ENCODE results near the gene BCAM.

Gene BCAM

DNA sequence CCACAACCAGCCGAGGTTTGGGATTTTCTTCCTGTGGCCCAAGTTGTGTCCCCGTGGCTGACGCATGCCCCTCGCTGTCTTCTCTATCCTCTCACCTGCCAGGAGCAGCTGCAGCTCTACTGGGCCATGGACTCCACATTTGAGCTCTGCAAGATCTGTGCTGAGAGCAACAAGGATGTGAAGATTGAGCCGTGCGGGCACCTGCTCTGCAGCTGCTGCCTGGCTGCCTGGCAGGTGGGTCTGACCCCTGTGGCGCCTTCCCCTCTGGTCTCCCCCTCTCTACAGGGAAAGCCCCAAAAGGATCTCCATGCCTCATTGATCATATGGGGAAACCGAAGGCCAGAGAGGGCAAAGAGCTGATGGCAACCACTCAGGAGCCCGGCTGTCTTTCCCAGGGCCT is 16.6 kb upstream of the BCAM start:
- DNase-seq: no peak

DNA sequence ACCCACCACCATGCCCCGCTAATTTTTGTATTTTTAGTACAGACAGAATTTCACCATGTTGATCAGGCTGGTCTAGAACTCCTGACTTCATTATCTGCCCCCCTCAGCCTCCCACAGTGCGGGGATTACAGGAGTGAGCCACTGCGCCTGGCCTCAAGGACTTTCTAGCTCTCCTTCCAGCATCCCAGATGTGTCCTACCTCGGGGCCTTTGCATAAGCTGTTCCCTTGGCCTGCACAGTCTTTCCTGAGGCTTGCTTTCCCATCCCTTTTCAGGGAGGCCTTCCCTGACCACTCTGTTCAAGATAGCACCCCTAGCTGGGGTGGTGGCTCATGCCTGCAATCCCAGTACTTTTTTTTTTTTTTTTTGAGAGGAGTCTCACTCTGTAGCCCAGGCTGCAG is 14.3 kb upstream of the BCAM start:
- no peak for DNase-seq

DNA sequence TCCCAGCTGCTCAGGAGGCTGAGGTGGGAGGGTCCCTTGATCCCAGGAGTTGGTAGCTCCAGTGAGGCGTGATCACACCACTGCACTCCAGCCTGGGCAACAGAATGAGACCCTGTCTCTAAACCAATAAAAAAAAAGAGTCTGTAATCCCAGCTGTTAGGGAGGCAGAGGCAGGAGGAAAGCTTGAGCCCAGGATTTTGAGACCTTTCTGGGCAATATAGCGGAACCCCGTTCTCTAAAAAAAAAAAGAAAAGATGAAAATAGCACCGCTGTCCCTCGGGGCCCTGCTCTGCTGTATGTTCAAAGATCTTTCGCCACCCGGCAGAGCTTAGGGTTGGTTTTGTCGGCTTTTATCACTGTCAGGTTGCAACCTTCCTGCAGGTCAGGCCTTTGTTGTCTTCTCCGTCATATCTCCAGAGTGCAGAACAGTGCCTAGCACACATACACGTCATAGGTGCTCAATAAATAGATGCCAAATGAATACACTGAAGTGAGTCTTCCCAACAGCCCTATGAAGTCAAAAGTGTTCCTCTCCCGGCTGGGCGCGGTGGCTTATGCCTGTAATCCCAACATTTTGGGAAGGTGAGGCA is 13.4 kb upstream of the BCAM start:
- DNase-seq: no peak

DNA sequence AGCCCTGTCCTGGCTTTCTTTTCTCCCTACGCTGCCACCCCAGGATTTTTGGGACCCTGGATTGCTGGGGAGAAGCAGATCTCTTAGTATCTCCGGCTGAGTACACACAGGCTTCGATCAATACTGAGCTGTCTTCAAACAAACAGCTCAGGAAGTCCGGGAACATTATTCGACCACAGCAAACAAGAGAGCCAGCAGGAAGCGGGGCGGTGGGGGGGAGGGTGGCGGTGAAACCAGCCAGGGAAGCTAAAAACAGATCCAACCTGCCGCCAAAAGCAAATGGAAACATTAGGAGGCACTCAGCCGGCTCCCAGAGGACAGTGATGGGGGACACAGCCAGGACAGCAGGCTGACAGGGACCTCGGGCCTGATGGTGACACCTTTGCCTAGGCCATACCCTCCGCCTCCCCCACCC is 12.2 kb upstream of the BCAM start:
- DNase-seq: peak; percentile 7

DNA sequence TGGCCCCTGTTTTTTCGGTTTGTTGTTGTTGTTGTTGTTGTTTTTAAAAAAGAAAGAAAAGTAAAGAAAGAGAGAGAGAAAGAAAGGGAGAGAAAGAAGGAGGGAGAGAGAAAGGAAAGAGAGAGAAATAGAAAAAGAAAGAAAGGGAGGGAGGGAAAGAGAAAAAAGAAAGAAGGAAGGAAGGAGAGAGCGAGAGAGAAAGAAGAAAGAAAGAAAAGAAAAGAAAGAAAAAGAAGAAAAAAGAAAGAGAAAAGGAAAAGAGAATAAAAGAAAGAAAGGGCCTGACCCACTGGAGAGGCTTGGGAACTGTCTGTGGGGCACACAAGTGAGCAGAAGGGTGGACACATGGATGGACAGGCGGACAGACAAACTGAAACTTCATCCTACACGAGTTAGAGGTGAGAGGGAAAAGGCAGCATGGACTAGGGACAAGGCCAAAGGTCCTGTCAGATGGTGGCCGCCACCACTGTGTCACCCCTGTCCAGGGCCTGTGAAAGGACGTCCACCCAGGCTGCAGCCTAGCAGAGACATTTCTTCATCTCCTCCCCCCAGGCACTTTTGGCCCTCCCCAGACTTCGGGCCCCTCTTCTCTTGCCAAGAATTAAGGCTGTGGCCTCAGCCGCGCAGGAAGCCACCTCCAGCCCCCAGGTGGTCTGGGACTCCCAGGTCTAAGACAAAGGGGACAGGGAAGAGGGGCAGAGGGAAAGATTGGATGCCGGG is 9.1 kb upstream of the BCAM start:
- DNase-seq: no peak

DNA sequence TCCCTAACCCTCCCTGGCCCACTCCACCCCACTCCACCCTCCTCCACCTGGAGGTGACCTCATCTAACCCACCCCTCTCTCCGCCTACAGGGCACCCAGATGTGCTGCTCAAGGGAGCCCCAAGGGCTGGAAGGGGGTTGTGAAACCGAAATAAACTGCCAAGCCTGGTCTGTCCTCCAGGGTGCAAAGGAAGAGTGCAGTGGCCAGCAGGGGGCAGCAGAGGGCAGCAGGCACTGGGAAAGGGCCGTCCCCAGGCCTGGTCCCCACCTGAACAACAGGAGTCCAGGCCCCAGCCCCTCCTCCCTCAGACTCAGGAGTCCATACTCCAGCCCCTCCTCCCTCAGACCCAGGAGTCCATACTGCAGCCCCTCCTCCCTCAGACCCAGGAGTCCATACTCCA is 8.4 kb upstream of the BCAM start:
- DNase-seq: peak; percentile 78

DNA sequence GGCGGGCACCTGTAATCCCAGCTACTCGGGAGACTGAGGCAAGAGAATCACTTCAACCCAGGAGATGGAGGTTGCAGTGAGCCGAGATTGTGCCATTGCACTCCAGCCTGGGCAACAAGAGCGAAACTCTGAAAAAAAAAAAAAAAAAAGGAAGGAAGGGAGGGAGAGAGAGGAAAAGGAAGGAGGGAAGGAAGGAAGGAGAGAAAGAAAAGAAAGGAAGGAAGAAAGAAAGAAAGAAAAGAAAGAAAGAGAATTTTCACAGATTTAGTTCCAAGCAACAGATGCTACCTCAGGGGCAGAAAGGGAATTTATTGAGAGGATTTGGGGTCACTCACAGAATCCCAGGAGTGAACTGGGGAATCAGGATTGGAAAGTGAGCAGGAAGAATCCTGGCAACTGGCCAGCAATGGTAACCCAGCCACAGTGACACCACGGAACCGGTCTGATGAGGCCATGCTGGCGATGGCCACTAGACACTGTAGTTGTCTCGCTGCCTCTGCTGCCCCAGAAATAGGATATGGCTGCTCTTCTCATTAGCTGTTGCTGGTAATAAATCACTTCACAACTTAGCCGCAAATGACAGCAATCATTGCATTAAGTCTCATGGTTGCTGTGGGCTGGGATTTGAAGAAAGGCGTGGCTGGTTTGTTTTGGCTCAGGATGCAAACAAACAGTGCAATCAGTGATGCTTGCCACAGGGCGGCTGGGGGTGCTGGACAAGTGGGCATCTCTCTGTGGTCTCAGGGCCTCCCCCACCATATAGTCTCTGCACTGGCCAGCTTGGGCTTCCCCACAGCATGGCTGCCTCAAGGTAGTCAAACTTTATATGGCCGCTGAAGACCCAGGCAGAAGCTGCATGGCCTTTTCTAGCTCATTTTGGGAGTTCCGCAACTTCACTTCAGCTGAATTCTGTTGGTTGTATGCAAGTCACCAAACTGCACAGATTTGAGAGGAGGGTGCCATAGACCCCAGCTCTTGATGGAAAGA is 5.2 kb upstream of the BCAM start:
- DNase-seq: no peak

DNA sequence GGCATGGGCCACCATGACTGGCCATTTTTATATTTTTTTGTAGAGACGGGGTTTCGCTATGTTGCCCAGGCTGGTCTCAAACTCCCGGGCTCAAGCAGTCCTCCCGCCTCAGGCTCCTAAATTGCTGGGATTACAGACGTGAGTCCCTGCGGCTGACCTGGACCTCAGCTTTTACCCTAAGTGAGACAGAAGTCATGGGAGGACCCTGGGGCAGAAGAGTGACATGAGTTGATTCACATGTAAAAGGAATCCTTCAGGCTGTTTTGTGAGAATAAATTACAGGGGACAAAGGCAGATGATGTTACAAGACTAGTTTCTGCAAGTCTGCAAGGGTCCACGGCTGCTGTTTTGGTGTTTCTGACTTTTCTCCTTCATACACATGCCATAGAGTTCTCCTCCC is 2.6 kb upstream of the BCAM start:
- no peak for DNase-seq

DNA sequence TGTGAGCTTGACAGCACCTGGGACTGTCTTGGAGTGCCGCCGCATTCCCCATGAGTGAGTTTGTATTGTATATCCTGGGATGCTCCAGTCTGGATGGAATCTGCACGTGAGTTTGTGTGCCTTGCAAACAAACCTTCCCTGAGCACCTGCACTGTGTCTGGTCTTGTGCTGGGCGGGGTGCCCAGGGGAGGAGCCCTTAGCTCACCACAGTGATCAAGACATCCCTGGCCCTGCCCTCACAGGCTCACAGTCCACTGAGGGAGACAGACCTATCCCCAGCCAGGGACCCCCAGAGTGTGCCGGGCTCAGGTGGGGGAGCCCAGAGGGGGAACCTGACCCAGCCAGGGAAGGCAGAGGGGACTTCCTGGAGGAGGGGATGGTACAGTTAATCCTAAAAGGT is 1.7 kb upstream of the BCAM start:
- DNase-seq: no peak

DNA sequence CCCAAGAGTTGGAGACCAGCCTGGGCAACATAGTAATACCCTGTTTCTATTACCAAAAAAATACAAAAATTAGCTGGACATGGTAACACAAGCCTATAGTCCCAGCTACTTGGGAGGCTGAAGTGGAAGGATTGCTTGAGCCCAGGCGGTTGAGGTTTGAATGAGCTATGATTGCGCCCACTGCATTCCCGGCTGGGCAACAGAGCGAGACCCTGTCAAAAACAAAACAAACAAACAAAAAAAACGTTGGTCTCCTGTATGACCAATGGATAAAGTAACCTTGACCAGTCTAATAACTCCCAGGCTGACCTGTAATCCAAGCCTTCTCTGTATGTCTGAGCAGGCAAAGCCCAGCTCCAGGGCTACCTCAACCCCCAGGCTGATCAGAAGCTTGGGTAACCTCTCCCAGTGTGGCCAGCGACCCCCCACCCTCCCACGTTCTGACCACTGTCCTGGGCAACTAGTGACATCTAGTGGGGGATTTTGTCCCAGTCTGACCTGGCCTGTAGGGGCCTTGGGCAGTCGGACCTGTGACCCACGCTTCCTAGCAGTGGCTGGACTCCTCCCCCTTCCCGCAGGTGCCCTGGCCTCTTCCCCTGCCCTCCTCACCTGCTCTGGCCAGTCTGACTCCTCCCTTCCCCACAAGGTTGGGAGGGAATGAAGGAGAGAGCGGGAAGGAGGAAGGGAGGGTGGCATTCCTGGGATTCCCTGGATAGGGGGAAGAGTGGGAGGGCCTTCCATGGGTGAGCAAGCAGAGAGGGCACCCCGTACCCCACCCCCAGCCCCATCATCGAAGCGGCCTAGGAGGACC is 1.0 kb upstream of the BCAM start:
- no peak for DNase-seq

DNA sequence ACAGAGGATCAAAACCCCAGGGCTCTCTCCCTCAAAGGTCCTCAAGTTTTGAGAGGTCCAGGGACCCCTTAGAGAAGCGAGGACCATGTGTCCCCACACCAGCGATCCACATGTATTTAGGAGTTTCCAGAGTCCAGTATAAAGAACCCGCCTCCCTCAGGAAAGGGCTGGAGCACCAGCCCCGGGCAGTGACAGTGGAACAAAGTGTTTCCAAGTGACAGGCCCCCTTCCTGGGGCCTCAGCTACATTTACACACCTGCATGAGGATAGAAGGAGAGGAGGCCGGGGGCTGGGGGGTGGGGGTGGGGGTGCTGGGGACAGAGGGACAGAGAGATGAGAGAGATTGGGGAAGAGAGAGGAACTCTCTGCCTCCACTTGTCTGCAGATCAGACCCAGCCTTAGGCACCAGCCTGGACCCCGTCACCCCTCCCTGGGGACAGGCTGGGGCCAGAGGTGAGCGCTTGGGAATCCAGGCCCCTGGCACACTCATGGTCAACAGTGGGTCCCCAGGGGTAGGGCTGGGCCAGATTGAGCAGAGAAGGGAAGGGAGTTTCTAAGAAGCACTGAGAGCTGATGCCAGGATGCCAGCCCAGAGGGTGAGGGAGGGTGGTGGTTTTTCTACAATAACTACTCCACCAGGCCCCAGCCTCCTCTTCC is 802 bp downstream of the BCAM start:
- DNase-seq: no peak

DNA sequence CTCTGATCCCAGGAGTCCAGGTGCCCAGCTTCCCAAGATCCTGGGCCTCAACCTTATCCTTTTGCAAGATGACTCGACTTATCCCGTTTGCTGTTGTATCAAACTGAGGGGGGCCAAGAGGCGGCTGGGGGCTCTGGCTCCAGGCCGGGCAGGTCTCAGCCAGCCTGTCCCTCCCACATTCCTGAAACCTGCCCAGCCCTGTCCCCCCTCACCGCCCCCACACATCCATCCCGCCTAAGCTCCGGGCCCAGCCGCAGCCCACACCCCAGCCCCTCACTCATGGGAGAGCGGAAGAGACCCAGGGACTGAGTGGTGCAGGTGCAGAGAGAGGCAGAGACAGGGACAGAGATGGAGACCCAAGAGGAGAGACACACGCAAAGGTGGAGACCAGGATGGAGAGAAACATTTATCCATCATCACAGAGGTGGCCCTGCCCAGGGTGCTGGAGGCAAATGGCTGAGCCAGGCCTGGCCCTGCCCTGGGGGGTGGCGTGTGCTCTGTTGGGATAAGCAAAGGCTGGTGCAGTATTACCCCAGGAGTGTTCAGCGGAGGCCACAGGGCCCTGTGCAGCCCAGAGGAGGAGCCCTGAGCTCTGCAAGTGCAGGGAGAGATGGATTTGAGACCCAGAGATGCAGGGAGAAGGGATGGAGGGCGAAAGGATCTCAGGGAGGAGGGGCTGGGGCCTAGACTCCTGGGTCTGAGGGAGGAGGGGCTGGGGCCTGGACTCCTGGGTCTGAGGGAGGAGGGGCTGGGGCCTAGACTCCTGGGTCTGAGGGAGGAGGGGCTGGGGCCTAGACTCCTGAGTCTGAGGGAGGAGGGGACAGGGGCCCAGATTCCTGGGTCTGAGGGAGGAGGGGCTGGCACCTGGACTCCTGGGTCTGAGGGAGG is 1.6 kb downstream of the BCAM start:
- DNase-seq: no peak

DNA sequence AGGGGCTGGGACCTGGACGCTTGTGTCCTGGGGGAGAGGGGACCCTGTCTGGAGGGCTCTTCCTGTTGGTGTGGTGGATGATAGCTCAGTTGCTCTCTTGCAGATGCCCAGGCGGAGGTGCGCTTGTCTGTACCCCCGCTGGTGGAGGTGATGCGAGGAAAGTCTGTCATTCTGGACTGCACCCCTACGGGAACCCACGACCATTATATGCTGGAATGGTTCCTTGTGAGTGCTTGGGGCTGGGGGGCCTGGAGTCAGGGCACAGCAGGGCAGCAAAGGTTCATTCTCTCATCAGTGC is 2.2 kb downstream of the BCAM start:
- DNase-seq: no peak

DNA sequence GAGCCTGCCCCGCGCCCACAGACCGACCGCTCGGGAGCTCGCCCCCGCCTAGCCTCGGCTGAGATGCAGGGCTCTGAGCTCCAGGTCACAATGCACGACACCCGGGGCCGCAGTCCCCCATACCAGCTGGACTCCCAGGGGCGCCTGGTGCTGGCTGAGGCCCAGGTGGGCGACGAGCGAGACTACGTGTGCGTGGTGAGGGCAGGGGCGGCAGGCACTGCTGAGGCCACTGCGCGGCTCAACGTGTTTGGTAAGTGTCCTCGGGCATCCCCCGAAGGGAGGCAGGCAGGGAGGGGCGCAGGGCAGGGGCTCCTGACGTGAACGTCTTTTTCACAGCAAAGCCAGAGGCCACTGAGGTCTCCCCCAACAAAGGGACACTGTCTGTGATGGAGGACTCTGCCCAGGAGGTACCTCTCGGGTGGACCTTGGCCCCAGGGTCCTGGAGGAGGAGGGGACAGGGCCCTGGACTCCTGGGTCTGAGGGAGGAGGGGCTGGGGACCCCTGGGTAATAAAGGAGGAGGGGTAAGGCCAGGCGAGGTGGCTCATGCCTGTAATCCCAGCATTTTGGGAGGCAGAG is 3.3 kb downstream of the BCAM start:
- no peak for DNase-seq

DNA sequence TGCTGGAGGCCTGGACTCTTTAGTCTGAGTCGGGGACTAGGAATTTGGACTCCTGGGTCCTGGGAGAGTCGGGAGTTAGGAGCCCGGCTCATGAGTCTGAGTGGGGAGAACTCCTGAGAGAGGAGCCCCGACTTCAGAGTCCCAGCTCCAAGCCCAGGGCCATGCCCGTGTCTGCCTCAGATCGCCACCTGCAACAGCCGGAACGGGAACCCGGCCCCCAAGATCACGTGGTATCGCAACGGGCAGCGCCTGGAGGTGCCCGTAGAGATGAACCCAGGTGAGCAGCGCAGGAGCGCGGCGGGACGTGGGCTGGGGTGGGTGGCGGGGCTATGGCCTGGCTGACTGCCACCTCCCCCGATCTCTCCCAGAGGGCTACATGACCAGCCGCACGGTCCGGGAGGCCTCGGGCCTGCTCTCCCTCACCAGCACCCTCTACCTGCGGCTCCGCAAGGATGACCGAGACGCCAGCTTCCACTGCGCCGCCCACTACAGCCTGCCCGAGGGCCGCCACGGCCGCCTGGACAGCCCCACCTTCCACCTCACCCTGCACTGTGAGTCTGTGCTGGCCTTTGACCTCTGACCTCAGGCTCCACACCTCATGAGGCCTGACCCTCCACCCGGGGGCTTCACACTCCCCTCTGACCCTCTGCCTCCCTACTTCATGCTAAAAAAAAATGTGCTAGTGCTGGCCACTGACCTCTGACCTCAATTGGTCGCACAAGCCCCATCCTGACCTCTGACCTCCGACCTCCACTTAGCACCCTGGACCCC is 4.4 kb downstream of the BCAM start:
- no peak for DNase-seq

DNA sequence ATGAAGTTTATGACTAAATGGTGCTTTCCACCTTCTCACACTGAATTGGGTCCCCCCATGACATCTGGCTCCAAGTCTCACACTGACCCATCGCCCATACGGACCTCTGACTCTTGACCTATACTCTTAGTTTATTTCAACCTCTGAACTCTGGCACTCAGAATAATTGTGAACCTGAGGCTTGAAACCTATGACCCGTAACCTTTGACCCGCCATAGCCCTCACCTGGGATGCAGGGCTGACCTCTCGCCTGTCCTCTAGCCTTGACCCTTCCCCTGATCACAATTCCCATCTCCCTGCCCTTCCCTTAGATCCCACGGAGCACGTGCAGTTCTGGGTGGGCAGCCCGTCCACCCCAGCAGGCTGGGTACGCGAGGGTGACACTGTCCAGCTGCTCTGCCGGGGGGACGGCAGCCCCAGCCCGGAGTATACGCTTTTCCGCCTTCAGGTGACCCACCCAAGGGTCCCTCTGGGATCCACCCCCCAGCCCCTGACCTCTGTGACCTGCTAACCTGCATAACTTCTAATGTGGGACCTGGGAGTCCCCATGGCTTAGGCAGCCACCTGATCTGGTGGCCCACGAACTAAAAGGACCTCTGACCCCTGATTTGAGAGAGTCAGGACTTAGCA is 5.1 kb downstream of the BCAM start:
- DNase-seq: no peak

DNA sequence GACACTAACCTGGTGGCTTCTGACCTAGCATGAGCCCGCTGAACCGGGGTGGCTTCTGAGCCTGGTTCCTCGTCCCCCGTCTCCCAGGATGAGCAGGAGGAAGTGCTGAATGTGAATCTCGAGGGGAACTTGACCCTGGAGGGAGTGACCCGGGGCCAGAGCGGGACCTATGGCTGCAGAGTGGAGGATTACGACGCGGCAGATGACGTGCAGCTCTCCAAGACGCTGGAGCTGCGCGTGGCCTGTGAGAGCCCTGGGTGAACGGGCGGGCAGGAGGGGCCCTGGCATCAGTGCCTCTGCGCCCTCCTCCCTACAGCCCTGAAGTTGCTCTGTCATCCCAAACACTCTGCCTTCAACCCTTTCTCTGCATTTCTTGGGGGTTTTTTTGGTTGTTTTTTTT is 5.6 kb downstream of the BCAM start:
- DNase-seq: no peak

DNA sequence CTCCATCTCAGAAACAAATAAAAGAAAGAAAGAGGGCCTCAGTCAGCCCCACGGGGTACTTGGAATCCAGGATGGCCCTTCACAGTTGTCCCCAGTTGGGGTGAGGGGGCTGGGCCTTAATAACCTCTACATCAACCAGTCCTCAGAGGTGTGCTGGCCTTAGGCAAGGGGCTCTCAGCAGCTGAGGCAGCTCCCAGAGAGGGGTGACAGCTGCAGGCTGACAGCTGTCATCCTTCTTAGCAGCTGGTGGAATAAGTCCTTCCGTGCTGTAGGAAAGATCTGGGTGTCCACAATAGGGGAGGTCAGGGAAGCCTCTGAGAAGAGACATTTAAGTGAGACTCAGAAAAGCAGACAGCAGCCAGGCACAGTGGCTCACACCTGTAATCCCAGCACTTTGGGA is 7.4 kb downstream of the BCAM start:
- DNase-seq: no peak

DNA sequence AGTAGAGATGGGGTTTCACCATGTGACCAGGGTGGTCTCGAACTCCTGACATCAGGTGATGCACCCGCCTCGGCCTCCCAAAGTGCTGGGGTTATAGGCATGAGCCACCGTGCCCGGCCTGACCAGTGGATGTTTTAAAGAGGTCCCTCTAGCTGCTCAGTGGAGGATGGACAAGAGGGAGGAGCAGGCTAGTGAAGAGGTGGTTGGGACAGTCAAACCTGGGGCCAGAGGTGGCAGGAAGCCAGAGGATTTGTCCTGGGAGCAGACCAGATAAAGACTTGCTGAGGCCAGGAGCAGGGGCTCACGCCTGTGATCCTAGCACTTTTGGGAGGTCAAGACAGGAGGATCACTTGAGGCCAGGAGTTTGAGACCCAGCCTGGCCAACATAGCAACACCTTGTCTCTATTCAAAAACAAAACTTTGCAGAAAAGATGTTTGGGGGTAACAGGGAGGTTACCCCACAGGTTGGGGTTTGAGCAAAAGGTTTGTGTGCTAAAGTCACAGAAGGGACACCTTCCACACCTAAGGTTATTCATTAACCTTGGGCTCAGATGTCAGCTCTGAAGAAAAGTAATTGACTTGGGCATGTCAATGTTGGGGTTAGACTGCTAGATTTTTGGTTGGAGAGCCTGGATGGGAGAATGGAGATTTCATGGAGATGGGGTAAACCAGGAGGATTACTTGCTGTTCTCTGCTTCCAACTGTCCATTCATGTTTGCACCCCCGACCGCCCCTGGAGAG is 9.0 kb downstream of the BCAM start:
- no peak for DNase-seq

All from CD4-positive, alpha-beta T cell treated with Interleukin-17A for 1 hour (primary cell).